AG08395 (cell line): Measurements from ENCODE around the gene EXOSC7.
"Not testable (repeated sequence)": the region's sequence is repeated elsewhere in the genome, so short reads cannot be mapped to it uniquely, and the experiment has no call there.

Experiments used
- DNase-seq: peaks from one replicate; pipeline ENCODE4 v3.0.0; 2012; ENCODE audit warnings: mixed read lengths, low spot score

EXOSC7 gene

DNA sequence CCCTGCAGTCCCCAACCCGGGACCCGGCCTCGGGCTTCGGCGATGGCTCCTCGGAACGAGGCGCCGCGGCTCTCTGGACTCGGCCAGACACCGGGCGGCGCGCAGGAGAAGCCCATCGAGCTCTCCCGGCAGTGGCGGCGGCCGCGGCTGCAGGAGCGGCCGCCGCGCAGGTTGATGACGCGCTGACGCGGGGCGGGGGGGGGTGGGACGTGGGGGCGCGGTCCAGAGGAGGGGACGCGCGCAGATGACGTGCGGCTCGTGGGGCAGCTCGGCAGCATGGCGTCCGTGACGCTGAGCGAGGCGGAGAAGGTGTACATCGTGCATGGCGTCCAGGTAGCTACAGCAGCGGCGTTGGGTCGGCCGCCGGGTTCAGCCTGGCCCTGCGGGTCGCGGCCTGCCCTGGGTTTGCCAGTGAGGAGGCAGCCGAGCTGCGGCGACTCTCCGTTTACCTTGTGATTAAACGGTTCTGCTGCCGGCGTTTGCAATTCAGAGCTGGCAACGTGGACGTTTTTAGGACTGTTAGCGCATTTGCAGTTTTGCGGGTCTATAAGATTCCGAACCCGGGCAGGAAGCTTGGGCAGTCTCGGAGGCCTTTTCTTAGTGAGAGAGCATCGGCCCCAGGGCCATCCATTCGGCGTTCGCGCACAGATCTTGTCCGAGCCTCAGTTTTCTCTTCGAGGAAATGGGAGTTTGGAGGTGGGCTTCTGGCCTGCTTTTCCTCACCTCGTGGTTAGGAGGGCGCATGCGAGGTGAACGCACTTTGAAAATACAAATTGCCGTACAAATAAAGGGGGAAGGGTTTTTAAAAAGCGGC, at the start of gene EXOSC7, which contains the start of gene ZDHHC3:
TSS of gene EXOSC7 (plus strand) at position 243 of the 814 bp plus-strand sequence. CDS start at position 277, 34 bp downstream.
TSS of gene ZDHHC3 (minus strand) at position 173 of the 814 bp plus-strand sequence. CDS start 16,738 bp downstream, outside the sequence.
- peak; percentile 96 for DNase-seq

DNA sequence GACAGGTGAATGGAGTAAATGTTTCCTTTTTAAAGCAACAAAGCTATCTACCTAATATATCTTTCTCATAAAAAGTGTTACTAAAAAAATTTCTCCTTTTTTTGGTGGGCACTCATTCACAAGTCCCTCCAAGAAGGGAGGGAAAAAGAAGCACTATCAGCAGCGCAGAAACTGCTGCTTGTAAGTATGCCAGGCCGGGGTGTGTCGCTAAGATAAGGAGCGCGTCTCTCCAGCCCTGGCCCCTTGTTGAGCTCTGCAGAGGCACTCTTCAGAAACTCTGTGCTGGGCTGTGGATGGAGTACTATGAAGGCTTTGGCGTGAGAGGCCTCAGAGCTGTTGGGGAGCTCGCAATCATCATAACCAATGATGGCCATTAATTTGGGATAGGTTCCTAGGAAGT, 49.1 kb upstream of the EXOSC7 start:
- no peak for DNase-seq

DNA sequence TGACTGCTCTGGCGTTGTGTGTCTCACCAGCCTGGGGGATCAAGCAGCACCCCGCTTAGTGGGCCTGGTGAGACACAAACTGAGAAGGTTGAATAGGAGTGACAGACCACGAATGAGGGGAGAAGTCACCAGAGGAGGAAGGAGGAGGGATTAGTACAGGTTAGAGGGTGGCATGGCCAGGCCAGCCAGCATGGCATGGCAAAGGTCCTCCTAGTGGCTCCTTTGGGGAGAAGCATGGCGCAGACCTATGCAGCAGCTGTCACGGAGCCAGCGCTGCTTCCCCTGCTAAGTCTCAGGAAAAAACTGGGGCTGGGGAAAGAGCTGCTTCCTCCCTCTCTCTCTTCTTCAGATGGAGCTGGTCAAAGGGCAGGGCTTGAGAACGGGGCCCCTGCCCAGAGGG, 48.7 kb upstream of the EXOSC7 start:
- DNase-seq, result no peak

DNA sequence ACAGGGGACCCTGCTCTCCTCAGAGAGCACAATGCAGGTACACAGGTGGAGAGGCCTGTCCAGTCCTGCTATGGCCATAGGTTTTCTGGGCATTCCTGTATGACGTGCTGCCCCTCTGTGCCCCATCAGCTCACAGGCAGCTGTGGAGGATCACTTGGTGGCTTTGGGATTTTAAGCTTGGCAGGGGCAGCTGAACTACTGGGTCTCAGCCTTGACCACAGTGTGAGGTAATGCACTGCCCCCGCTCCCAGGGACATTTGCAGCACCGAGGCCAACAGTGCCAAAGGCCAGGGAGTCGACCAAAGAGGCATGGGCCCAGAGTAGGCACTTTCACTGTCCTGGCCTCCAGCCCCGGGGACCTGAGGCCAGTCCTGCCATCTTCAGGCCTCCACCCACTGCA, 46.3 kb upstream of the EXOSC7 start:
- DNase-seq, result no peak

DNA sequence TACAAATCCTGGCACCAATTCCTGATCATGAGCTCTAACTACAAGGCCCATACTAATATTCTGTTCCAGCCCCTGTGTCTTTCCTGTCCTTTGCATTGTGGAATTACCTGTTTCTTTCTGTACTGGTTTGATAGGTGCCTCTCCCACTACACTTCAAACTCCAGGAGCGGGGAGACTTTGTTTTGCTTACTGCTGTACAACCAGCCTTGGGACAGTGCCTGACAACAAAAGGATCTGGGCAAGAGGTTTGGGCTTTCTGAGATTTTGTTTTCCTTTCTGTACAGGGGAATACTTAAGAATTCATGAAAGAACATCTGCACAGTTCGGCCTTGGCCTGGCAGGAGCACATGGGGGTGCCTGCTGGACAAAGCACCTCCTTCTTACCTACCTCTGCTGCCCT, 45.1 kb upstream of the EXOSC7 start:
- DNase-seq, result no peak

DNA sequence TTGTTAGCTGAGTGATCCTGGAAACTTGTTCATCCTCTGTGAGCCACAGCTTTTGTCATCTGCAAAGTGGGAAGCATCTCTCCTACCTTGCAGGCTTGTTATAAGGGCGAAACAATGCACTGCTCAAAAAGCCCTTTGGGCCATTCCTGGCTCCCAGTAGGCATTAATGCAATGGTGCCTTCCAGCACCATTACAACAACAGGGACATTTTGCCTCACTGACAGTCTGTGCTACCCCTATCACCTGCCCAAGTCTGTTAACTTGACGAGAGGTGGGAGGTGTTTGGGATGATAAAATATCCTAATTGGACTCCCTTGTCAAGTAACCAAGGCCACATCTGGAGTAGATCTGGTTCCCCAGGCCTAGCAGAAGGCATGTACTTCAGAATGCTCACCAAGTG, 44.3 kb upstream of the EXOSC7 start:
- DNase-seq, result no peak

DNA sequence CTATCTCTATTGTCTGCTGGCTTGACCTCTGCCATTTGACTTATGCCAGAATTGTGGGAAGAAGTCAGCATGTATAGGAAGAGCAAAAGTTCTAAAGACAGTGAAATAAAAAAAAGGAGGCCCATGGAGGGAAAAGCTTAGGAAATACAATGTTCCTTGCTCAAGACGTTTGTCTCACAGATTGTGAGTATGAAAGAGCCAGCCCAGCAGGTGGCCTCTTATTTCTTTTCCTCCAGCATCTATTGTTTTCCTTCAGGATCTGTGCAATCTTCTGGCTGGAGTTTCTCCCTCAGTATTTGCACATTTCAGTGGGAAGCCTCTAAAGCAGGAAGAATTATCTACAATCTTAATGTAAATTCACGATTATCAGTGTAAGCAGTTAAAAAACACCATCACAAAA, 43.8 kb upstream of the EXOSC7 start:
- no peak for DNase-seq

DNA sequence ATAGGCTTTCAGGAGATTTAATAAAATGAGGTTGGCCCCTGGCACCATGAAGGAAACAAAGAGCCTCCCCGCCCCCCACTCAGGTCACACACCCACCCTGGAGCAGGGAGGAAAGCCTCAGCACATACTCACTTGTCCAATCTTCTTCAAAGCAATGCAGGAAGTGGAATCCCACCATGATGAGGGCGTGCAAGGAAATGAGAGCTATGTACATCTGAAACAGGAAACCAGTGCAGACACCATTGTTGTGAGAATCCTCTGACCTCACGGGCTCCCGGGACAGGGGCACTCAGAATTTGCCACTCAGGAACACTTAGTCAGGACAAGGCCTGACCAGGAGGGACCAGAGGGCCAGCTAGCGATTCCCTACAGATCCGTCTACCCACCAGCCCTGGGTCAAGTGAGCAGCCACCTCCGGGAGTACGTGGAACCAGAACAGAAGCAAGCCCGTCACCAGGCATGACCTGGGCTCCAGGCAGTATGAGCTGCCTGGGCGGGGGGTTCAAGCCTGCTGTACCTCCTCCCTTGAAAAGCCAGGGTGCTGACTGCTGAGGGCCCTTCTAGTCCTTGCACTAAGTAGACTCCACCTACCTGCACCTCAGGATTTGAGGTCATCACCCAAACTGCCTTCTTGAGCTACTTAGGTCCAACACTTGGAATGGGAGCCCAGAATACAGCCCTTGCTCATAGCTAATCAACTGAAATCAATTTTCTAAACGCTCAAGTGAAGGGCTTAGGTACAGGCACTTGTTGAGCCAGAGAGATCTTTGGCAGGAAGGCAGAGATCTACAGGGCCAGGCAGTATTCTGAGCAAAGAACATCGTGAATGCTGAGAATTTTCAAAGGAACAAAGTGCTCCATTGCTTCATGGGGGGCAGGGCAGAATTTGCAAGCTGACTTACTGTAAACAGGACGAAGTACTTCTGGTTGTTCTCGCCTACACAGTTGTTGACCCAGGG, 42.8 kb upstream of the EXOSC7 start:
- DNase-seq, result no peak

DNA sequence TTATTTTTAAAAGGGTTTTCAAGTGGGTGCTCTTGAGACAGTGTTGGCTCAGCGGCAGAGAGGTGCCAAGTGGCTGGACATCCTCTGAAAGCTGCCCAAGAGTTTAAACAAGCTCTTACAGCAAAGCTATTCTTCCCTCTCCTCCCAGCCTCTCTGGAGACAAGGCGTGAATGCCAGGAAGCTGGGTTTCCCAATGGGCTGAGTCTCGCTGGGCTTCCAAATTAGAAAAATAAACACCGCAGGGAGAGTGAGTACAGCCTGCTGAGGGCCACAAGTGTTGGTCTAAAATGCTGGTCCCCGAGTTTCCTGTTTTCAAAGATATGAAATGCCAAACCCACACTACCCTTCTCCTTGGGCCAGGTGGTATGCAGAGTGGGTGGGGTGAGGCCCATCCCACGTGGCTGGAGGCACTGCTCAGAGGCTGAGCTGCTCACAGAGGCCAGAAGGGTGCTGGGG, 36.4 kb upstream of the EXOSC7 start:
- no peak for DNase-seq

DNA sequence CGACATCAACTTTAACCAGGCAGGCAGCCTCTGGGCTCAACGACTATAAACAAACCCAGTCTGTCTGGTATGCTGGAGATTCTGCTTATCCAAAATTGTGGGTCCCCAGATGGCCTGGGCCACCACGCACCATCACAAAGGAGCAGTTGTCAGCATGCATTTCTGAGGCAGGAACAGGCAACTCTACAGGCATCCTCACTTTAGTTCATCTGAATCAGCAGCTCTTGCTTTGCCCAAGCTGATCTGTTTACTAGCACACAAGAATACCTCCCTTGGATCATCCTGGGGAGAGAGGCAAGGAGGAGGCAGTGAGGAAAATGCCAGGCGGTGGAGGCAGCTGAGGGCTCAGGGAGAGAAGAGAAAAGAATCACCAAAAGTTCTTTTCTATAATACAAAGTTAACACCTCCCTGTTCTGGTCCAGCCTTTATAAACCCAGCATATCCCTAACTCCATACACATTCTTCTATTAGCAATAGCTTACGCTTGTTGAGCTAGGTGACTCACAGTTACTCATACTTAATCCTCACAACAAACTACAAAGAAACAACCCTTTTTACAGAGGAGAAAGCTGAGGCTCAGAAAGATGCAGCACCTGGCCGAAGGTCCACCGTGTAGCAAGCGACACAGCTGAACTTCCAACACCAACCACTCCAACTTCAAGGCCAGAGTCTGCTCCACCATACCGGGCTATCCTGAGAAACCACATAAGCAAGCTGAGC, 33.7 kb upstream of the EXOSC7 start:
- DNase-seq, result peak; percentile 83

DNA sequence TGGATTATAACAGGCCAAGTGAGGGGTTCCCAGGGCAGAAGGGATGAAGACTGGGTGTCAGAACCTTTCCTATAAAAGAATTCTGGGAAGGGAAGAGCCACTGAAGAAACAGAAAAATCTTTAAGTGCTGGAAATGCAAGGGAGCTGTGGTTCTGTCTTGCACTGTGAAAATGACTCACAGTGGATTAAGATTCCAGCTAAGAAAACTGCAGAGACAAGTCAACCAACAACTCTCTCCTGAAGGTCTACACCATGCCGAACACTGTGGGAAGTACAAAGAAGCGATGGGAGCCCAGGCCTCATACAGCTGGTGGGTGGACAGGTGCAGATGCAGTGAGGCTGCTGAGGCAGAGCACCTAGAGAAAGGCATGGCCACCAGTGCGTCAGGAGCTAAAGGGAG, 27.8 kb upstream of the EXOSC7 start:
- DNase-seq, result peak; percentile 18

DNA sequence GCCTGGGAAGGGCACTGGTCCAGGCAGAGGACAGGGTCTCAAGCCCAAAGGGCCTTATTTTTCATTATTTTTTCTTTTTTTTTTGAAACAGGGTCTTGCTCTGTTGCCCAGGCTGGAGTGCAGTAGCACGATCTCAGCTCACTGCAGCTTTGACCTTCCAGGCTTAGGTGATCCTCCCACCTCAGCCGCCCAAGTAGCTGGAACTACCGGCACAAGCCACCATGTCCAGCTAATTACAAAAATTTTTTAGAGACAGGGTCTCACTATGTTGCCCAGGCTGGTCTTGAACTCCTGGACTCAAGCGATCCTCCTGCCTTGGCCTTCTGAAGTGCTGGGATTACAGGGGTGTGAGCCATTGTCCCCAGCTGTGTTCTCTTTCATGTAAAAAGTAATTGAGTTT, 26.3 kb upstream of the EXOSC7 start:
- DNase-seq, result not testable (repeated sequence)

DNA sequence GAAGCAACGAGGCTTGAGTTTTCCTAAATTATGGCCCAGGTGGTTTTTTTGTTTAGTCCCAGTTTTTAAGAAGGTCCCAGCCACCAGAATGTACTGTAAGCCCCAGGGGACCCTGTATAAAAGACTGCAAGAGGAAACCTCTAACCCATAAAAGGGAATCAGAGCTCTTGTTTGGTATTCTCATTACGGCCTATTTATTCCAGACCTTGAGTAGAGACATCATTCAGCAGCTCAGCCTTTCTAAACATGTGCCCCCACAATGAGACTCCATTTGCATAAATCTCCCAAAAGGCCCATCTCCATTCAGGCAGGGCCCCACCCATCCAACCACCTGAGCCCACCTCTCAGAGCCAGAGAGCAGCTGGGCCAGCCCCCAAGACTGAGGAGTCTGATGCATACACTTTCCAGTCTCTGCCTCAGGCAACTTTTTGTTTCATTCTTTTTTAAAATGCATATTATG, 25.7 kb upstream of the EXOSC7 start:
- no peak for DNase-seq

DNA sequence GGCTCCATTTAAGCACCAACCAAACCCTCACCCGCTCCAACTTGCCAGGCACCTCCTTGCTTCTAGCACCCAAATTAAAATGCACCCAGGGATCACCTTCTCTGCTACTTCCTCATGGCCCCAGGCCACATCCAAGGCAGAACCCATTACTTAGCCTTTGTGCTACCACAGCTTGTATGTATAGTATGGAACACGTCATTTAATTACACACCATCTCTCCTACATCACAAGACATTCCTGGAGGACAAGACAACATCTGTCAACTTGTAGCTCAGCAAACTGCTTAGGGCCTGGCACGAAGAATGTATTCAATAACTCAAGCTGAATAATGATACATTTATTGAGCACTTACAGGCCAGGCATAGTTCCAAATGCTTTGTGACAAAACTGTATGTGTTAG, 23.4 kb upstream of the EXOSC7 start:
- DNase-seq, result no peak

DNA sequence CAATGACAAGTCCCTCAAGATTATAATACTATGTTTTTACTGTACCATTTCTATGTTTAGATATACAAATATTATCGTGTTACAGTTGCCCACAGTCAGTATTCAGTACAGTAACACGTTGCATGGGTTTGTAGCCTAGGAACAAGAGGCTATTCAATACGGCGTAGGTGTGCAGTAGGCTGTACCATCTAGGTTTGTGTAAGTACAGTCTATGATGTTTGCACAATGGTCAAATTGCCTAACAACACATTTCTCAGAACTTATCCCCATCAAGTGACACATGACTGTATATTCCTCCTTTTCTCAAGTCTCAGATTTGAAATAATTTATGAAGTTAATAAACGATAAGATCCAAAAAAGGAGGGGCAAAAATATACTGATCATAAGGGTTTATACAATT, 21.7 kb upstream of the EXOSC7 start:
- DNase-seq, result no peak

DNA sequence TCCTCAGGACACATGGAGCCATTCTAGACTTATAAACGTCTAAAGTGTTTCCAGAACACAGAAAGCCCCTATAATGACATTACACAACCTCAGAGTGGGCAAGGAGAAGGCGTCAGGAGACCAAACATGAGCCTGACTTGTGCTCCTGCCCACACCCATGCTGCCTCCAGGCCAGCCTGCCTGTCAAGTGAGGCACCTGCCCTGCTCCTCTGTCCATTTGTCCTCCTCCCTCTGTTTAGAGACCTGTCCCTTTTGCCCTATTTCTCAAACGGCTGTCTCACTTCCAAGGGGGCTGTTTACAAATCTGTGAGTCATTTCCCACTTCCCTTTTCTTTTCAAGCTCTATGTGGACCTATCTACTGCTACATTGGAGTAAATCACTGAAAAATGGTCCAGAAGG, 21.1 kb upstream of the EXOSC7 start:
- DNase-seq, result peak; percentile 22

DNA sequence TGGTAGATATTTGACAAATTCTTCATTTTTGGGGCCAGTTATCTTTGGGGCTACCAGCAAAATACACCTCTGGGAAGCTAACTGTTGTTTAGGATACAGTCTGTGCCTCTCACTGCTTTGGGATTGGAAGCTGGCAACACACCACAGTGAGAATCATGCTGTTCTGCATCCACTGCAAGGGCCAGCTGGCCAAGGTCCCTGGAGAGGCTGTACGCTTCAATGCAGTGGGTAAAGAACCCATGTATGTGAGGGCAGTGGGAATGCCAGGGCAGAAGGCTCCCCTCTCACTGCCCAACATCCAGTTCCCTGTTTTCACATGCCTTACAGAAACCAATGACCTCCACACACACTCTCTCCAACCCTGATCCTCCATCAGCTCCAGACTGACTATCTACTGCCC, 20.1 kb upstream of the EXOSC7 start:
- DNase-seq, result no peak

DNA sequence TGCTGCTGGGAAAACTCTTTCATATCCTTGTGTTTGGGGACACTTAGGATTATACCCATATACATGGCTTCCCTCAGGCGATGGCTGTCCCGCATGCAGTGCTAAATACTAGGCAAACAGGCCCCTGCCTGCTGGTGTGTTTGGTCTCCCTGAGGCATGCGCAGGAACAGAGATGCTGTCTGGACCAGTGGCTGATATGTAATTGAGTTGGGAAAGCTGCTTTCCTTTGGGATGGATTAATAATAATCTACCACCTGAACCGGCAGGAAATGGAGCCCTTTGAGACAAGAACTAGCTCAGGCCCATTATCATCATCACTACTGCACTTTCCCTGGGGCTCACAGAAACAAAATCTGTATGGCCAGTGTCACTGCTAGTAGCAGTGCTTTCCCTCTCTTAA, 18.1 kb upstream of the EXOSC7 start:
- no peak for DNase-seq

DNA sequence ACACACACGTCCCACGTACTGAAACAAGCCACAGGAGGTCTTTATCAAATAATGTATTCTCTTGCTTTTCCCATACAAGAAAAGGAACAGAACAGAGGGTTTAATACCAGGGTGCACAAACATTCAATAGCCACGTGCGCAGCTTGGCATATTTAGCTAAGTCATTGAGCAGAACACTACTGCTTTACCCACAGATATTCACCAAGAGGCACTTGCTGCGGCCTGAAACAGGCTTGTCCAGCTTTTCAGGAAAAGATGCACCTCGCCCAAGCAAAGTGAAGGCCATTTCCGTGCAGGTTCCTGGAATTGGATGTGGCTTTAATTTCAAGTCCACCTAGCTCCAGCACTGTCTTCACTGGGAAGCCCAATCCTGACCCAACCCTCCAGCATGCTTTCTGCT, 17.7 kb upstream of the EXOSC7 start:
- DNase-seq, result no peak

DNA sequence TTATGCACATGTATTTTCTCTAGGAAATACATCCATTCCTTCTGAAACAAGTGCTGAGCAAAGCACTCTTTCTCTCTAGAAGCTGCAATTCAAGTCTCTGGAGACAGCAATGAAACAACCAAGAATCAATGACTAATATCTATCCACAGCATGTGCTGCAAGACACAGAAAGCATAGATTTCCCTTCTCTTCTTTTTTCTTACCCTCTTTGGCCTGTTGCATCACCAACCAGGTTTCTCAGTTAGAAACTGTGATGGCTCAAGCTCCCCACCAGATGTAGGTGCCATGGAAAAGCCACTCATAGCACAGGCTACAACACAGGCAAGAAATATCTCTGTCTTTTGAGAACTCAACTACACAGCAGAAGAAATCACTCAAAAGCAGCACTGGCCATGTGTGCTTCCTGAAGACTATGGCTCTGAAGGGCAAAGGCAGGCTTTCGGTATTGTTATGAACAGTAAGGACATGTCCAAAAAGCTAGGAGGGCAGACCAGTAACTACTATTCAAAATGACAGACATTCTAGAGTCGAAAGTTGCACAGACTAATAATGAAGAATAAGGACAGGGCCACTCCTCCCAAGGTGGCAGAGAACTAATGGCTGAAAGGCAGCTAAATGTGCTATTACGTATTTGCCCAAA, 15.5 kb upstream of the EXOSC7 start:
- DNase-seq, result no peak

DNA sequence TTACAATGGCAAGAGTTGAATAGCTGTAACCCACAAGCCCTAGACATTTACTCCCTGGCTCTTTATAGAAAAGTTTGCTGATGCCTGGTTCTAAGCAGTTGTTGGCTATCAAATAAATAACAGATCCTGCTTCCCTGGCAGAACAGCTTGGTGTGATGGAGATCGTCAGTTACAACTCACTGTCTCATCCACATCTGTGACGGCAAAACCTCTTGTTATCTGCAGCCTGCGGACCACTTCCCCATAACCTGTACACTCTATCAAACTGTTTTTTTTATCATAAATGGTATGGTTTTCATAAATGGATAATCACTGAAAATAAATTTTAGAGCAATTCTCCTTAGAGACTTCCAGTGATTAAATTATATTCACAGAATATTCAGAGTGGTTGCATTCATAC, 14.2 kb upstream of the EXOSC7 start:
- no peak for DNase-seq
